ENCODE measurements around the gene SPEM2. TPM values are rescaled to one million over a fixed set of nuclear protein-coding genes. Genes with fewer than 3 reads are reported as not detected.
A peak's percentile ranks its signal among the peaks of the same experiment; 100 is the strongest.

SPEM2 gene
- total RNA-seq, 3 donors from 2014 or later = not detected

DNA sequence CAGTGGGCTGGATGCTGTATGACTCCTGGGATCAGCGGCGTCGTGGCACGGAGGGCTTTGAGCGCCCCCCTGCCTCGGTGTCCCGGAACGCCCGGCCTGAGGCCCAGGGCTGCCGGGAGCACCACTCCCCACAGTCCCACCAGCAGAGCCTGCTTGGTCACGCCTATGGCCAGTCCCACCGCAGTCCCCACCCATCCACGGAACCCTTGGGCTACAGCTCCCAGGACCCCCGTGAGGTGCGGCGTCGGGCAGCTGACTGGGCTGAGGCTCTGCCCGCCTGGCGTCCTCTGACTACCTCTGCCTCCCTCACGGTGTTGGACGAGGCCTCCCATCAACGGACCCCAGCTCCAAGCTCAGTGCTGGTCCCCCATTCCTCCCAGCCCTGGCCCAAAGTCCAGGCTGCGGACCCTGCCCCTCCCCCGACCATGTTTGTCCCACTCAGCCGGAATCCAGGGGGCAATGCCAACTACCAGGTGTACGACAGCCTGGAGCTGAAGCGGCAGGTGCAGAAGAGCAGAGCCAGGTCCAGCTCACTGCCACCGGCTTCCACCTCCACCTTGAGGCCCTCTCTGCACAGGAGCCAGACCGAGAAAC, 1.6 kb downstream of the SPEM2 start:
- H3K4me3 ChIP-seq = no peak overlapping the region
- no peaks in the 10 kb centered on the region for H3K4me1 ChIP-seq (ENCODE audit: low read depth)
- DNase-seq (peak in 1 of 3 donors; percentile 44), ATAC-seq (no peak)
- H3K9me3 ChIP-seq = no peaks in the 10 kb centered on the region
- TF ChIP-seq, protein P1, sequence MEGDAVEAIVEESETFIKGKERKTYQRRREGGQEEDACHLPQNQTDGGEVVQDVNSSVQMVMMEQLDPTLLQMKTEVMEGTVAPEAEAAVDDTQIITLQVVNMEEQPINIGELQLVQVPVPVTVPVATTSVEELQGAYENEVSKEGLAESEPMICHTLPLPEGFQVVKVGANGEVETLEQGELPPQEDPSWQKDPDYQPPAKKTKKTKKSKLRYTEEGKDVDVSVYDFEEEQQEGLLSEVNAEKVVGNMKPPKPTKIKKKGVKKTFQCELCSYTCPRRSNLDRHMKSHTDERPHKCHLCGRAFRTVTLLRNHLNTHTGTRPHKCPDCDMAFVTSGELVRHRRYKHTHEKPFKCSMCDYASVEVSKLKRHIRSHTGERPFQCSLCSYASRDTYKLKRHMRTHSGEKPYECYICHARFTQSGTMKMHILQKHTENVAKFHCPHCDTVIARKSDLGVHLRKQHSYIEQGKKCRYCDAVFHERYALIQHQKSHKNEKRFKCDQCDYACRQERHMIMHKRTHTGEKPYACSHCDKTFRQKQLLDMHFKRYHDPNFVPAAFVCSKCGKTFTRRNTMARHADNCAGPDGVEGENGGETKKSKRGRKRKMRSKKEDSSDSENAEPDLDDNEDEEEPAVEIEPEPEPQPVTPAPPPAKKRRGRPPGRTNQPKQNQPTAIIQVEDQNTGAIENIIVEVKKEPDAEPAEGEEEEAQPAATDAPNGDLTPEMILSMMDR (IDR thresholded peaks at IDR 0.05) = no peak
- no peaks in the 10 kb centered on the region for H3K36me3 ChIP-seq (ENCODE audit: low read depth)
- intact Hi-C loops (cut with DNase I, micrococcal nuclease) = no loop called here

DNA sequence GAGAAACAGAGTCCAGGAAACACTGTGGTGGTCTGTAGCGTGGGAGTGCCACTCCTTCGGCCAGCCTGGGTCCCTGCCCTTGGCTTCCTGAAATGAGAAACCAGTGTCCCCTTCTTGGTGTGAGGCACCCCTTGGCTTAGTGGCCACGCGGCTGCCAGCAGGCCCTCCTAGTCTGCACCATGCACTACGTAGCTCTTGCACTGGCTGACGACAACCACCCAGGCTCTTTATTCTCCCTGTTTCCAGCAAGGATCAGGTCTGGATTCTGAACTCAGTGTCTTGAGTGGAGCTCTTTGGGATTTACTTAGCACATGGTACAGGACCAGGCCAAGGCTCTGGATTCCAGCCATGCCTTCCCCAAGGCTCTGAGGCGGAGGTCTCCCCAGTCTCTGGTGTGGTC, 2.1 kb downstream of the SPEM2 start:
- DNase-seq = no peak
- no peak for ATAC-seq
- intact Hi-C loops (cut with DNase I, micrococcal nuclease) = no loop called here

DNA sequence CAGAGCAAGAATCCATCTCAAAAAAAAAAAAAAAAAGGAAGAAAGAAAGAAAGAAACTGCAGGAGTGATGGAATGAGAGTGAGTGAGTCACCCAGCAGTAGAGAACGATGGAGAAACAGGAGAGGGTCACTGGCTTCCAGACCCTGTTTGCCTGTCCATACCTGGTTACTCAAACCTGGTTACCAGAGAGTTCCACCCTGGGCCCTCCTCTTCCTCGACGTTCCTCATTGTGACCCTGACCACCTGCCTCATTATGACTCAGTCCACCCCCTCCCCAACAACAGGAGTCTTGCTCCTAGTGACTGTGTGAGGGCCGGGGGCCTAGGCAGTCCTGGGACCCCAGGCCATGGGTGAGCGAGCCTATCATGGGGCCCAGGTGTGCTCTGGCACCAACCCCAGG, 3.1 kb downstream of the SPEM2 start, which contains the start of gene SPEM3:
SPEM3 (plus strand) TSS at position 301 of the 400 bp plus-strand sequence; CDS start at position 347, 46 bp downstream.
- DNase-seq = no peak
- H3K4me3 ChIP-seq = no peak within 1 kb of the TSS
- no peaks in the 10 kb centered on the region for H3K4me1 ChIP-seq (ENCODE audit: low read depth)
- no peak for ATAC-seq
- intact Hi-C loops (cut with DNase I, micrococcal nuclease) = no loop called here
- TF ChIP-seq, protein P1 (IDR thresholded peaks at IDR 0.05) = no peak
- H3K36me3 ChIP-seq (ENCODE audit: low read depth) = no peaks in the 10 kb centered on the region
- H3K9me3 ChIP-seq = no peaks in the 10 kb centered on the region

More for the DNA sequence above, 2.1 kb downstream of the SPEM2 start:
- Histone ChIP-seq H3K4me1 (ENCODE audit: low read depth) (no peaks in the 10 kb centered on the region), H3K9me3 (no peaks in the 10 kb centered on the region), H3K4me3 (no peak overlapping the region), H3K36me3 (ENCODE audit: low read depth) (no peaks in the 10 kb centered on the region)
- TF ChIP-seq, protein P1 (IDR thresholded peaks at IDR 0.05) = no peak

DNA sequence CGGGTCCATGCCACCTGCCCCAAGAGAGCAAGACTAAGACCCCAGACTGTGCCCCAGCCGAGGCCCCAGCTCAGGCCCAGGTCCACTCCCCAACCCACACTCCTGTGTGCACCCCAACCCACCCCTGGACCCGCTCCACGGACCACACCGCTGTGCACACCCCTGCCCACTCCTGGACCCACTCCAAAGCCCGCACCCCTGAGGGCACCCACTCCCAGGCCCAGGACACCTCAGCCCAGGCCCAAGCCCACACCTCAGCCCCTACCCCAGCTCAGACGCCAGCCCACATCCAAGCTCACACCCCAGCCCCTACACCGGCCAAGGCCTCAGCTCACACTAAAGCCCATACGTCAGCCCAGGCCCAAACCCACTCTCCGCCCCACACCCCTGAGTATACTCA, 4.3 kb downstream of the SPEM2 start:
- H3K9me3 ChIP-seq = no peaks in the 10 kb centered on the region
- DNase-seq (no peak), ATAC-seq (no peak)
- H3K4me1 ChIP-seq (ENCODE audit: low read depth) = no peaks in the 10 kb centered on the region
- TF ChIP-seq, protein P1 (IDR thresholded peaks at IDR 0.05) = no peak
- no peaks in the 10 kb centered on the region for H3K36me3 ChIP-seq (ENCODE audit: low read depth)
- intact Hi-C loops (cut with DNase I, micrococcal nuclease) = no loop called here
- no peak overlapping the region for H3K4me3 ChIP-seq

DNA sequence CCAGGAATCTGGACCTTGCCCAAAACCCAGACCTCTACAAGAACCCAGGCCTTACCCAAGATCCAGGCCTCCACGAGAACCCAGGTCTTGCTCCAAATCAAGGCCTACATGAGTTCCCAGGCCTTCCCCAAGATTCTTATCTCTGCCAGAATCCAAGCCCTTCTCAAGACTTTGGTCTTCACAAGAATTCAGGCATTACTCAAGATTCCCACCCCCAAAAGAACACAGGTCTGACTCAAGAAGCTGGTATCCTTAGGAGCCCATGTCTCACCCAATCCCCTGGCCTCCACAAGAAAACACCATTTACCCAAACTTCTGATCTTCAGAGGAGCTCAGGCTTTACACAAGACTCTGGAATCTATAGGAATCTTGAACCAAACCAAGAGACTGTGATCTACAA, 5.8 kb downstream of the SPEM2 start:
- ATAC-seq (no peak), DNase-seq (no peak)
- intact Hi-C loops (cut with DNase I, micrococcal nuclease) = no loop called here

More for the DNA sequence above, 5.8 kb downstream of the SPEM2 start:
- H3K4me3 ChIP-seq = no peak overlapping the region
- no peaks in the 10 kb centered on the region for H3K4me1 ChIP-seq (ENCODE audit: low read depth)
- TF ChIP-seq, protein P1 (IDR thresholded peaks at IDR 0.05) = no peak
- H3K9me3 ChIP-seq = no peaks in the 10 kb centered on the region
- H3K36me3 ChIP-seq (ENCODE audit: low read depth) = no peaks in the 10 kb centered on the region
